Measurements from ENCODE around the gene NKPD1.
A peak's percentile ranks its signal among the peaks of the same experiment; 100 is the strongest.

Gene NKPD1

GRCh38 chr19:45160870-45161737 is at the start of gene NKPD1:
TSS of gene NKPD1 (minus strand) at chr19:45160982. CDS start at chr19:45160150, 832 bp downstream.
- DNase-seq = no peak

GRCh38 chr19:45206328-45206727 is 45.5 kb upstream of the NKPD1 start:
- no peak for DNase-seq

- DNase-seq = no peak
Measured at GRCh38 chr19:45205810-45206209, 45.0 kb upstream of the NKPD1 start.

- no peak for DNase-seq
Measured at GRCh38 chr19:45202637-45203036, 41.9 kb upstream of the NKPD1 start.

- no peak for DNase-seq
Measured at GRCh38 chr19:45200568-45200967, 39.8 kb upstream of the NKPD1 start.

GRCh38 chr19:45195764-45196163 is 35.0 kb upstream of the NKPD1 start:
- DNase-seq = no peak

- DNase-seq = no peak
Measured at GRCh38 chr19:45191375-45191774, 30.6 kb upstream of the NKPD1 start.

GRCh38 chr19:45189971-45190370 is 29.2 kb upstream of the NKPD1 start:
- DNase-seq = no peak

GRCh38 chr19:45187421-45188100 is 26.8 kb upstream of the NKPD1 start:
- DNase-seq = peak; percentile 60

GRCh38 chr19:45186509-45187334 is 25.9 kb upstream of the NKPD1 start:
- DNase-seq = no peak

GRCh38 chr19:45184115-45184514 is 23.3 kb upstream of the NKPD1 start:
- no peak for DNase-seq

GRCh38 chr19:45182758-45183157 is 22.0 kb upstream of the NKPD1 start:
- no peak for DNase-seq

GRCh38 chr19:45180936-45181335 is 20.2 kb upstream of the NKPD1 start:
- no peak for DNase-seq

GRCh38 chr19:45179892-45180370 is 19.1 kb upstream of the NKPD1 start:
- no peak for DNase-seq

- DNase-seq = peak; percentile 26
Measured at GRCh38 chr19:45179072-45179891, 18.5 kb upstream of the NKPD1 start.

- DNase-seq = peak; percentile 100
Measured at GRCh38 chr19:45178262-45179071, 17.7 kb upstream of the NKPD1 start, which contains the start of gene BLOC1S3. TSS of gene BLOC1S3 (plus strand) at chr19:45178784. CDS start at chr19:45179297, 513 bp downstream.

- DNase-seq = no peak
Measured at GRCh38 chr19:45177817-45178261, 17.1 kb upstream of the NKPD1 start, which contains the start of gene TRAPPC6A. TSS of gene TRAPPC6A (minus strand) at chr19:45178237. CDS start at chr19:45178218, 19 bp downstream.

GRCh38 chr19:45175515-45176345 is 14.9 kb upstream of the NKPD1 start:
- DNase-seq = no peak

- no peak for DNase-seq
Measured at GRCh38 chr19:45173816-45174215, 13.0 kb upstream of the NKPD1 start.

- no peak for DNase-seq
Measured at GRCh38 chr19:45172611-45173208, 11.9 kb upstream of the NKPD1 start.

All from CD4-positive, alpha-beta T cell treated with Interleukin-21 for 1 hour (primary cell).